Brain microvascular endothelial cell (primary cell): ENCODE data around the gene SLC25A34.

ENCODE experiments used
- DNase-seq: peaks from one replicate; pipeline ENCODE4 v3.0.0-alpha.2; 2020
- H3K27ac ChIP-seq: fragments of 250-450 bp; sonication (Bioruptor Pico); 2 replicates; pipeline ENCODE4 v1.5.1; 2020; ENCODE audit warnings: mild to moderate bottlenecking, moderate library complexity
- H3K27me3 ChIP-seq: fragments of 250-450 bp; sonication (Bioruptor Pico); replicated peaks from 2 replicates; pipeline ENCODE4 v1.5.1; 2020; ENCODE audit warnings: mild to moderate bottlenecking
- H3K36me3 ChIP-seq: fragments of 250-450 bp; sonication (Bioruptor Pico); replicated peaks from 2 replicates; pipeline ENCODE4 v1.5.1; 2020; ENCODE audit warnings: mild to moderate bottlenecking
- H3K4me3 ChIP-seq: 2 replicates; pipeline ENCODE4 v1.5.1; 2011; ENCODE audit warnings: low read depth, mild to moderate bottlenecking, control low read depth, low read length, moderate library complexity
- in situ Hi-C: cut with HindIII; loops from 2 replicates; pipeline ENCODE4 v1.10.0; 2017; ENCODE audit warnings: low sequenced_read_pairs, low pct_ligation_motif_present
- TF ChIP-seq, protein P1 (sequence below): IDR thresholded peaks from 2 replicates; pipeline ENCODE4 v1.5.1; 2011; ENCODE audit warnings: low read depth, mild to moderate bottlenecking, moderate library complexity, low read length, control low read depth, inconsistent platforms; ENCODE audit errors: missing control alignments

The SLC25A34 gene

DNA sequence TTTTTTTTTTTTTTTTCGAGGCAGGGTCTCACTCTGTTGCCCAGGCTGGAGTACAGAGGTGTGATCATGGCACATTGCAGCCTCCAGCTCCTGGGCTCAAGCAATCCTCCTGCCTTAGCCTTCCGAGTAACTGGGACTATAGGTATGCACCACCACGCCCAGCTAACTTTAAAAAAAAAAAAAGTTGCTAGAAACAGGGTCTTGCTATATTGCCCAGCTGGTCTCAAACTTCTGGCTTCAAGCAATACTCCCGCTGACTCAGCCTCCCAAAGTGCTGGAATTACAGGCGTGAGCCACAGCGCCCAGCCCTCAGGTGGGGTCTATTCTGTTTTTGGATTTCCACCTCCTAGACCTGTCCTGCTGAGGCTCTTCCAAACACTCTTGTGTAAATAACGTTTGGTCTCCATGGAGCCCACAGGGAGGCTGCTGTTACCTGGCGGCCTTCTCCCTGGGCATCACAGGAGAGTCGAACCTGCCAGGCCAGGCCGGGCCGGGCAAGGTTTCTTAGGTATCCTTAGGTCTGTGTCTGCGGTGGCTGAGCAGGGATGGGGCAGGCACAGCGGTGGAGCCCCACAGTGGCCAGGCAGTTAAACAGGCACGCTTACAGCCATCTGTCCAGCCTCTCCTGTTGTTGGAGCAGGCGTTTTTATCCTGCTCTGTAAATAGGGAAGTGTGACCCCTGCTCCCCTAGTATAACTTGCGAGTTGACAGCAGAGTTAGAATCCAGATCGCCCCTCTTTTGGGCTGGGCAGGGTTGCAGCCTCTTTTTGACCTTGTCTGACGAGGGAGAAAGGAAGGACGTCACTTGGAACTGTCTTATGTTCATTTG lies 33.1 kb upstream of the SLC25A34 start:
- no peaks in the 10 kb centered on the region for H3K27me3 ChIP-seq
- TF ChIP-seq, protein P1, sequence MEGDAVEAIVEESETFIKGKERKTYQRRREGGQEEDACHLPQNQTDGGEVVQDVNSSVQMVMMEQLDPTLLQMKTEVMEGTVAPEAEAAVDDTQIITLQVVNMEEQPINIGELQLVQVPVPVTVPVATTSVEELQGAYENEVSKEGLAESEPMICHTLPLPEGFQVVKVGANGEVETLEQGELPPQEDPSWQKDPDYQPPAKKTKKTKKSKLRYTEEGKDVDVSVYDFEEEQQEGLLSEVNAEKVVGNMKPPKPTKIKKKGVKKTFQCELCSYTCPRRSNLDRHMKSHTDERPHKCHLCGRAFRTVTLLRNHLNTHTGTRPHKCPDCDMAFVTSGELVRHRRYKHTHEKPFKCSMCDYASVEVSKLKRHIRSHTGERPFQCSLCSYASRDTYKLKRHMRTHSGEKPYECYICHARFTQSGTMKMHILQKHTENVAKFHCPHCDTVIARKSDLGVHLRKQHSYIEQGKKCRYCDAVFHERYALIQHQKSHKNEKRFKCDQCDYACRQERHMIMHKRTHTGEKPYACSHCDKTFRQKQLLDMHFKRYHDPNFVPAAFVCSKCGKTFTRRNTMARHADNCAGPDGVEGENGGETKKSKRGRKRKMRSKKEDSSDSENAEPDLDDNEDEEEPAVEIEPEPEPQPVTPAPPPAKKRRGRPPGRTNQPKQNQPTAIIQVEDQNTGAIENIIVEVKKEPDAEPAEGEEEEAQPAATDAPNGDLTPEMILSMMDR = peak; percentile 57
- no peak for DNase-seq
- in situ Hi-C loops = no loop called here
- peak overlapping the region; percentile 89 for H3K27ac ChIP-seq
- no peak overlapping the region for H3K4me3 ChIP-seq
- H3K36me3 ChIP-seq = no peaks in the 10 kb centered on the region

DNA sequence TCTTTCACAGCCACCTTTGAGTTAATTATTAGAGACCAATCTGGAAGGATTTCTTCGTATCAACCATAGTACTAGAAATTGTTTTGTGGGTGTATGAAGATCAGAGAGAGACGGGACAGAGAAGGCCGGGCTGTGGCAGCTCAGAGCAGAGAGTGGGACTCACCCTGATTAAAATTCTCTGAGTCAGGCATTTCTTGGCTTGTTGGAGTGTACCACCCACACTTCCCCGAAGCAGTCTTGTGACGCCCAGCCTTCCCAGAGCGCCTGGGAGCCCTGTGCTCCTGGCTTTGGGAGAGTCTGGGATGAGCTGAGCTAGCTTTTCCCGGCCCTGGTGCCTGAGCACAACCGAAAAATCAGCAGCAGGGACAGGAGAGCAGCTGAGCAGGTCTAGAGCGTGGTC lies 32.5 kb upstream of the SLC25A34 start:
- TF ChIP-seq, protein P1 = no peak
- Histone ChIP-seq H3K27me3 (no peaks in the 10 kb centered on the region), H3K36me3 (no peaks in the 10 kb centered on the region), H3K4me3 (no peak overlapping the region), H3K27ac (peak overlapping the region; percentile 89)
- peak; percentile 83 for DNase-seq
- in situ Hi-C loops = no loop called here

DNA sequence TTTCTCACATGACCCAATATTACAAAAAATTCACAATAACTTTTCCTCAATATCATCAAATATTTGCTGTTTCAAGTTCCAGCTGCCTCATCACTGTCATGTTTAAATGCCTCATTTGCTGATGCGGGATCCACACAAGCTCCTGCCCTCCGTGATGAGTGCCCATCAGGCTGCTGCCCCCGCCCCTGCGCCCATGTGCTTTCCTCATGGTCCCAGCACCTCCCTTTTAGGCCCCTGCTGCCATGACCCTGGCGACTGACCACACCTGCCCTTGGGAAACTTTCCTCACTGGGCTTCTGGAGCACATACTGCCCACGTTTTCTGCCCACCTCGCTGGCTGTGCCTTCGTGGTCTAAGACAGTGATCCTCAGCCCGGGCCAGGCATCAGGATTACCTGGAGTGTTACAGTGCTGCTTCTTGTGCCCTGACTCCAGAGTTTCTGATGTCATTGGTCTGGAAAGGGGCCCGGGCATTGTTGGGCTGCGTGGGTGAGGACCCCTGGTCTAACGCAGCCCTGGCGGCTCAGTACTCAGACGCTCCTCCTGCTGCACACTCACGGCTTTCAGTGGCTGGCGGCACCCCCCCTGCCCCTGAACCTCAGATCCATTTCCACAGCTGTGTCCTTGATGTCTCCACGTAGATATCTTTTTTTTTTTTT lies 31.4 kb upstream of the SLC25A34 start:
- H3K4me3 ChIP-seq = no peak overlapping the region
- no peaks in the 10 kb centered on the region for H3K27me3 ChIP-seq
- no peaks in the 10 kb centered on the region for H3K36me3 ChIP-seq
- in situ Hi-C loops = no loop called here
- TF ChIP-seq, protein P1 = no peak
- H3K27ac ChIP-seq = peak overlapping the region; percentile 89
- DNase-seq = no peak

GRCh38 chr1:15705184-15705566 lies 30.9 kb upstream of the SLC25A34 start:
- H3K4me3 ChIP-seq = no peak overlapping the region
- H3K36me3 ChIP-seq = no peaks in the 10 kb centered on the region
- TF ChIP-seq, protein P1 = no peak
- H3K27me3 ChIP-seq = no peaks in the 10 kb centered on the region
- no peak for DNase-seq
- H3K27ac ChIP-seq = no peak overlapping the region
- in situ Hi-C loops = no loop called here

- Histone ChIP-seq H3K36me3 (no peaks in the 10 kb centered on the region), H3K4me3 (no peak overlapping the region), H3K27me3 (no peaks in the 10 kb centered on the region), H3K27ac (no peak overlapping the region)
- no peak for DNase-seq
- TF ChIP-seq, protein P1 = no peak
- in situ Hi-C loops = no loop called here
Observed at GRCh38 chr1:15706751-15707150, 29.3 kb upstream of the SLC25A34 start.
